Measurements from ENCODE around the gene THAP8.

The THAP8 gene

DNA sequence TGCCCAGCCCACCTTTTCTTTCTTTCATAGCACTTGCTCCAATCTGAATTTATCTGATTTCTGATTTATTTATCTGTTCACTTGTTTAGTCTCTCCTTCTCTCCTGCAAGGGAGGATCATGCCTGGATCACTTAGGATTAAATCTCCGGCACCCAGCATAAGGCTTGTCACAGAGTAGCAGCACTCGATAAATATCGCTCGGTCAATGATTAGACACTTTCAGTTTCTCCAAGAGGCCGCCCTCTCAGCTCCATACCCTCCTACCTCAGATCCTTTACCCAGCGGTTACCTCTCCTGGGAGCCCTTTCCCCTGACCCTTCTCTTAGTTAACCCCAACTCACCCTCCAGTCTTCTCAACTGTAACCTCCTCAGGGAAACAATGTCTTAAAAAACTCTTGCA lies 22.8 kb downstream of the THAP8 start:
- no peak for TF ChIP-seq CTCF (IDR thresholded peaks at IDR 0.05; ENCODE audit: insufficient read depth, low read length, poor library complexity, severe bottlenecking)
- no peak for DNase-seq (ENCODE audit: extremely low read depth, insufficient read length)
- H3K4me3 ChIP-seq (replicated peaks; ENCODE audit: low read depth, low read length): no peak overlapping the region

GRCh38 chr19:36030264-36031148 lies 23.6 kb downstream of the THAP8 start:
- Histone ChIP-seq H3K27me3 (replicated peaks; ENCODE audit: control insufficient read depth, insufficient read depth, low read length) (no peaks in the 10 kb centered on the region), H3K36me3 (ENCODE audit: control insufficient read depth, insufficient read depth, low read length) (no peaks in the 10 kb centered on the region; the same call in none of the 2 replicates), H3K4me3 (replicated peaks; ENCODE audit: low read depth, low read length) (no peak overlapping the region)
- no peak for DNase-seq (ENCODE audit: extremely low read depth, insufficient read length)
- peak; percentile 50 for TF ChIP-seq CTCF (IDR thresholded peaks at IDR 0.05; ENCODE audit: insufficient read depth, low read length, poor library complexity, severe bottlenecking)

More for the DNA sequence above, 22.8 kb downstream of the THAP8 start:
- no peaks in the 10 kb centered on the region for H3K27me3 ChIP-seq (replicated peaks; ENCODE audit: control insufficient read depth, insufficient read depth, low read length)
- peaks cover 2% of the 10 kb centered on the region; the same call in 1 of the 2 replicates for H3K36me3 ChIP-seq (ENCODE audit: control insufficient read depth, insufficient read depth, low read length)

DNA sequence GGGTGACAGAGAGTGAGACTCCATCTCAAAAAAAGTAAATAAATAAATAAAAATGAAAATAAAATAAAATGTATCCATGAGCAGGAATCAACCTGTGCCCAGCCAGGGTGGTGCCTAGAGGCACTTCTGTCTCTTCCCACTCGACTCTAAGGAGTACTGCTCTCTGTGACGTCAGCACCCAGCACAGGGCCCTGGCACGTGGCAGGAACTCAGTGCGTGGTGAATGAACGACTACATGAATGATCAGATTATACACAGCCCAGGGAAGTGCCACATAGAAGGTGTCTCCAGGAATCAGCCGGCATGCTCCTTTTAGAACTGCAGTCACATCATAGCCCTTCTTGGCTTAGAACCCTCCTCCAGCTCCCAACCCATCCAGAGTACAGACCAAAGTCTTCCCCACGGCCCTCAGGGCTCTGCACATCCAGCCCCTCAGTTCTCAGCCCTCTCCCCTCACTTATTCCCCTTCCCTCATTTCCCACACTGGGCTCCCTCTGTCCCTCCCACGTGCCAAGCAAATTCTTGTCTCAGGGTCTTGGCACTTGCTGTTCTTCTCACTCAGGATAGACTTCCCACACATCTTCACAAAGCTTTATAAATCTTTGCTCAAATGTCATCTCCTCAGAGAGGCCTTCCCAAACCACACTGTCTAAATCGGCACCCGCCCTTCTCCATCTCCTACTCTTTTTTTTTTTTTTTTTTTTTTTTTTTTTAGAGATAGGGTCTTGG lies 25.6 kb downstream of the THAP8 start:
- no peak overlapping the region for H3K4me3 ChIP-seq (replicated peaks; ENCODE audit: low read depth, low read length)
- DNase-seq (ENCODE audit: extremely low read depth, insufficient read length): no peak
- H3K27me3 ChIP-seq (replicated peaks; ENCODE audit: control insufficient read depth, insufficient read depth, low read length): no peaks in the 10 kb centered on the region
- H3K36me3 ChIP-seq (ENCODE audit: control insufficient read depth, insufficient read depth, low read length): peaks cover 3% of the 10 kb centered on the region
- TF ChIP-seq CTCF (IDR thresholded peaks at IDR 0.05; ENCODE audit: insufficient read depth, low read length, poor library complexity, severe bottlenecking): no peak

DNA sequence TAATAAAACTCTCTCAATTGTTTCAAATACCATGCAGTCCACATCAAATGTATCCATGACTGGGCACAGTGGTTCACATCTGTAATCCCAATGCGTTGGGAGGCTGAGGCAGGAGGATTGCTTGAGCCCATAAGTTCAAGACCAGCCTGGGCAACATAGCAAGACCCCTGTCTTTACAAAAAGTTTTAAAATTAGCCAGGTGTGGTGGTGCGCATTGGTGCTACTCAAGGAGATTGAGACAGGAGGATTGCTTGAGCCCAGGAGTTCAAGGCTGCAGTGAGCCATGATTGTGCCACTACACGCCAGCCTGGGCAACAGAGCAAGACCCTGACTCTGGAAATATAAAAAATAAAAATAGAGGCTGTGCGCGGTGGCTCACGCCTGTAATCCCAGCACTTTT lies 26.4 kb downstream of the THAP8 start:
- no peak for DNase-seq (ENCODE audit: extremely low read depth, insufficient read length)
- Histone ChIP-seq H3K4me3 (replicated peaks; ENCODE audit: low read depth, low read length) (no peak overlapping the region), H3K36me3 (ENCODE audit: control insufficient read depth, insufficient read depth, low read length) (peaks cover 3% of the 10 kb centered on the region), H3K27me3 (replicated peaks; ENCODE audit: control insufficient read depth, insufficient read depth, low read length) (no peaks in the 10 kb centered on the region)
- no peak for TF ChIP-seq CTCF (IDR thresholded peaks at IDR 0.05; ENCODE audit: insufficient read depth, low read length, poor library complexity, severe bottlenecking)

GRCh38 chr19:36026091-36026876 lies 27.8 kb downstream of the THAP8 start:
- no peak for TF ChIP-seq CTCF (IDR thresholded peaks at IDR 0.05; ENCODE audit: insufficient read depth, low read length, poor library complexity, severe bottlenecking)
- DNase-seq (ENCODE audit: extremely low read depth, insufficient read length): no peak
- Histone ChIP-seq H3K27me3 (replicated peaks; ENCODE audit: control insufficient read depth, insufficient read depth, low read length) (no peaks in the 10 kb centered on the region), H3K4me3 (replicated peaks; ENCODE audit: low read depth, low read length) (no peak overlapping the region), H3K36me3 (ENCODE audit: control insufficient read depth, insufficient read depth, low read length) (peaks cover 3% of the 10 kb centered on the region)
